Activated CD4-positive, CD25-positive, alpha-beta regulatory T cell treated with anti-CD3 and anti-CD28 coated beads, Interleukin-2, amount 50 U/mL, for 24 hours (primary cell): ENCODE results near the gene CPLX3.

Experiments used
- ATAC-seq, 2 donors: fragments of 150-1000 bp; cut with Tn5 transposase; one replicate each; pipeline ENCODE4 v1.10.0; 2021; ENCODE audit warnings: mild to moderate bottlenecking in 1 of 2, moderate library complexity in 1 of 2

Gene CPLX3

DNA sequence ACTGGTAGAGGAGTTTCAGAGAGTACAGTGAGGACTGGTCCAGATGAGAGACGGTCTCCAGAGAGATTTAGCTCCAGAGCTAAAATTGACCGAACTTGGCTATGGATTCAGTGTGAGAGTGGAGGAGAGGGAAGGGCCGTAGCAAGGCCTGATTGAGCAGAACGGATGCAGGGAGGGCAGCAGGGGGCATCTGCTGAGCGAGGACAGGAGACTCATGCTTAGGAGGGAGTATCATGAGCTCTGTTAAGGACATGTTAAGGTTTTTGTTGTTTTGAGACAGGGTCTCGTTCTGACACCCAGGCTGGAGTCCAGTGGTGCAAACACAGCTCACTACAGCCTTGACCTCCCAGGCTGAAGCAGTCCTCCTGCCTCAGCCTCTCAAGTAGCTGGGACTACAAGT, 21.5 kb upstream of the CPLX3 start:
- no peak for ATAC-seq

GRCh38 chr15:74807282-74807681, 19.1 kb upstream of the CPLX3 start:
- no peak for ATAC-seq

DNA sequence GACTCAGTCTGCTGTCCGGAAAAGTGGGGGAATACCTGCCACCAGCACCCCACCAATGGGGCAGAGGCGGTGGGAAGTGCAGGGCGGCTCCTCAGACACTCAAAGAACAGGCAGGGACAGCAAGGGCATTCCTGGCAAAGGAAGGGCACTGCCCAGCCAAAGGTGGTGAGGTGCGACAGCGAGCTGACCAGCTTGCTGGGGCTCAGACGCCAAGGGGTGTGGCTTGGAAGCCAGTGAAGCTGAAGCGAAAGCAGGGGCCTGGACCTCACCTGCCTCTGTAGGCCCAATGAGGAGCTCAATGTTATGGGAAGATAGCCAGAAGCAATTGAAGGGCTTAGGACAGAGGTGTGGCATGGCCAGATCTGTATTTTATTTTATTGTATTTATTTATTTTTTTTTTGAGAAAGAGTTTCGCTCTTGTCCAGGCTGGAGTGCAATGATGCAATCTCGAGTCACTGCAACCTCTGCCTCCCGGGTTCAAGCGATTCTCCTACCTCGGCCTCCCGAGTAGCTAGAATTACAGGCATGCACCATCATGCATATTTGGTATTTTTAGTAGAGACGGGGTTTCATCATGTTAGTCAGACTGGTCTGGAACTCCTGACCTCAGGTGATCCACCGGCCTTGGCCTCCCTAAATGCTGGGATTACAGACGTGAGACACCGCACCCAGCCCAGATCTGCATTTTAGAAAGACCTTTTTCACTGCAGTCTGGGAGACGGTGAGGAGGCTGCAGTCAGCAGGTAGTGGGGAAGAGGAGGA, 18.2 kb upstream of the CPLX3 start:
- no peak for ATAC-seq

DNA sequence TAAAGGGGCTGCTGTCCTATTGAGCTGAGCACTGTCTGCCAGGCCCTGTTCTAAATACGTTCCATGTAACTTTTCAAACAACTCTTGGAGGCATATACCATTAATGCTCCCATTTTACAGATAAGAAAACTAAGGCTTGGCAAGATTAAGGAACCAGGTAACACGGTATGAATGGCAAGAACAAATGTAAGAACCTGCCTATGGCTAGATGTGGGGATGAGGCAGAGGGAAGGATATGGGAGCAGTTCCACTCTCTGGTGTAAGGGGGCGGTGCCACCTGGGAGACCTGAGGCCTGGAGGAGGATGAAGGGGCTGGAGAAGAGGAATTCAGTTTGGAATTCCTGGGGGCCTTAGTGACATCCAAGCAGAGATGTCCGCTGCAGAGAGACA, 17.6 kb upstream of the CPLX3 start:
- peak in 1 of 2 donors; percentile 7 for ATAC-seq

DNA sequence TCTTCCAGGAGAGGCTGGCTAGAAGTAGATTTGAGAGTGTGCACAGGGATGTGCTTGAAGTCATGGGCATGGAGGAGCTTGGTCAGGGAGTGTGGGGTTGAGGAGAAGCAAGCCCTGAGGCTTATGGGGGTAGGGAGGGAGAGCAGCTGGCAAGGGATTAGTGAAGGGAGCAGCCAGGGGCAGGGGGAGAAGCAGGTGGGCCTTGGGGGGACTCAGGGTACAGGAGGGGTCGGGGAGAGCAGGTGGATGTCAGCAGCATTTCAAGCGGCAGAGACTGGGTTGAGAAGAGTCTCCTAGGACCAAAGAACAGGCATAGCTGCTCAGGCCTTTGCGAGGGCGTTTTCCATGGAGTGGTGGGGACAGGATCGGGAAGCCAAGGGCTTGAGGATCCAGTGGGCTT, 17.2 kb upstream of the CPLX3 start:
- peak in 1 of 2 donors; percentile 9 for ATAC-seq

- no peak for ATAC-seq
These were observed 16.5 kb upstream of the CPLX3 start for GRCh38 chr15:74809956-74810355.

DNA sequence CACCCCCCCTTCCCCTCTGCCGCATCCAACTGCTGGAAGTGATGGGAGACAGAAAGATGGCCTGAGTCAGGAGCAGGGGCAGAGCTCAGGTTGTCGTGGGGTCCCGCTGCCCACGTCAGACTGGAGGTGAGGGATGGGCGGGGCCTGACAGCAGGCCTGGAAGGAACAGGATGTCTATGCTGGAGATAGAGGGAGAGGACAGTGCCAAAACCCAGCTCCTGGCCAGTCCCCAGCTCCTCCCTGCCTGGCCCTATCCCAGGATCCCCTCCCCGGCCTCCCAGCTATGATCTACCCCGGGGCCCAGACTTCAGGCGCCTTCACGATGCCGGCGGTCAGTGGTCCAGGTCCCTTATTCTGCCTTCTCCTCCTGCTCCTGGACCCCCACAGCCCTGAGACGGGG, 13.9 kb upstream of the CPLX3 start, which contains the start of gene LMAN1L:
TSS of gene LMAN1L (plus strand) at position 303 of the 400 bp plus-strand sequence. CDS start at position 323, 20 bp downstream.
- no peak for ATAC-seq

GRCh38 chr15:74815121-74815934, 11.1 kb upstream of the CPLX3 start:
- ATAC-seq, result no peak

GRCh38 chr15:74815961-74816360, 10.5 kb upstream of the CPLX3 start:
- no peak for ATAC-seq

DNA sequence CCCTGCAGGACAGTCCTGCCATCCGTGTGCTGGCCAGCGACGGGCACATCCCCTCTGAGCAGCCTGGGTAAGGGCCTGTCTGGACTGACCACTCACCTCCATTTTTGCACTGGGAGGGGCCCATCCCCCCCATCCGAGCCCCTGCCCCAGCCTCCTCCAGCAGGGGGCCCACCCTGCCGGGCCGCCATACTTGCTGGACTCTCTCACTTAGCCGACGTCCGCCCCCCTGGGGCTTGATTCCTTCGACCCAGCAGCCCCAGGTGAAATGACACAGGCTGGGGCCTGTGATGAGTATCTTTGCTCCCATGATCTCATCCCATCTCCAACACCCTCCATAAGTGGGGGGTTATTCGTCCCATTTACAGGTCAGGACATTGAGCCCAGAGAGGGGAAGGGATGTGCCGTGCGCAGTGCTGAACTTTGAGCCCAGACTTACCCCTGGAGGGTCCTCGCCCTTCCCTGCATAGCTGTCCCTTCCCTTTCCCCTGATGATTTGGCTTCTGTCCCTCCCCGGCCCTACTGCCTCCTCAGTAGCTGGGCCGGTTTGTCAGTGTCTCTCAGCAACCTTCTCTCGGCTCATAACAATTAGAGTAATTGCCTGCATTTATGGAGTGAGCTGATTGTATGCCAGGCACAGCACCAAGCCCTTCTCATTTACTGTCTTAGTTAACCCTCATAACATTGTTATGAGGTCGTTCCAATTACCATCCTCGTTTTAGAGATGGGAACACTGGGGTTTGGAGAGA, 9.6 kb upstream of the CPLX3 start:
- ATAC-seq, result no peak

DNA sequence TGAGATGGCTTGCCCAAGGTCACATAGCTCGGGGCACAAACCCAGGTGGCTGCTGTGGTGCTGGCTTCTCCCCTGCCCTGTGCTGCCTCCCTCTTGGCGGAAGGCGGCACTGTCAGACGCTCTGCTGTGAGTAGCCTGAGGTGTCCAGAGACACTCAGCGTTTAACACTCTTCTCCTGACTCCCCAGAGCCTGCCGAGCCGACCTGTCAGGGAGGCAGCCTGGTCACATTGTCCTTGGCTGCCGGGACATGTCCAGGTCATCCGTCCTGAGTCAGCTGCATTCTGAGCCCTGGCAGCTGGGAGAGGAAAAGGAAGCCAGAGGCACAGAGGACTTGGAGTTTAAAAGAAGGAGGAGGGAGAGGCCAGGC, 9.1 kb upstream of the CPLX3 start:
- ATAC-seq, result no peak

DNA sequence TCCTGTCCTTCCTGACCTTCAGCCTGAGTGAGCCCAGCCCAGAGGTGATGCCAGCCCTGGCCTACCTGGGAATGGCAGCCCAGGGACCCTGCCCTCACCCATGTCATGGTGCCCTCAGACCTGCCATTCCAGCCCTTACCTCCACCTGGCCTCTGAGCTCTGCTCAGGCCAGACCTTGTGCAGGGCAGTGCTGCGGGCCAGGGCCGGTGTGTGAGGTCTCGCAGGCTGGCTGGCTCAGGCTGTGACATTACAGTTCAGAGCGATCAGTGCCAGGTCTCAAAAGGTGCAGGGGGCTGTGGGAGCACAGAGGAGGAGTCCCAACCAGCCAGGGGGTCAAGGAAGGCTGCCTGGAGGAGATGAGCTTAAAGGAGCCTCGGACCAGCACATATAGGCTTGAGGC, 6.4 kb upstream of the CPLX3 start:
- no peak for ATAC-seq

GRCh38 chr15:74821091-74821789, 5.2 kb upstream of the CPLX3 start:
- ATAC-seq, result no peak

DNA sequence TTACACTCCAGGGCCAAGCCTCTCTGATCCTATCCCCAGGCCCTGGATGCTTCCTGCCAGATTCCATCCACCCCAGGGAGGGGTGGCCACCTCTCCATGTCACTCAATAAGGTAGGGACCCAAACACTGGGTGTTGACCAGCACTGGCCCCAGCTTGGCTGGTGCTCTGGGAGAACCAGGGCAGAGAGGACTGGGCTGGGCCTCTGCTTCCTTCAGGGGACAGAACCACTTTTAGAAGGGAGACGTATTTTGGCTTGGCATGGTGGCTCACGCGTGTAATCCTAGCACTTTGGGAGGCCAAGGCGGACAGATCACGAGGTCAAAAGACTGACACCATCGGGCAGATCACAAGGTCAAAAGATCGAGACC, 4.7 kb upstream of the CPLX3 start:
- ATAC-seq, result no peak

DNA sequence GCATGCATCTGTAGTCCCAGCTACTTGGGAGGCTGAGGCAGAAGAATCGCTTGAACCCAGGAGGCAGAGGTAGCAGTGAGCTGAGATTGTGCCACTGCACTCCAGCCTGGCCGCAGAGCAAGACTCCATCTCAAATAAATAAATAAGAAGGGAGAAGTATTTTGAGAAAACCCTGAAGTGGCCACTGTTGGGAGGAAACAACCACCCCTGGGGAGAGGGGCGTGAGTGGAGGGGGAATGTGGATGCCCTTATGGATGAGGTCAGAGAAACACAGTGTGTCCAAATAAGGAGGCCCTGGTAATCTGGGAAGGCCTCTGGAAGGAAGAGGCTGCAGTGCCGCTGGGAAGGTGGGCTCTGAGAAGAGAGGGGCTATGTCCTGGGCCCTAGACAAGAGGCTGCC, 4.2 kb upstream of the CPLX3 start:
- no peak for ATAC-seq

DNA sequence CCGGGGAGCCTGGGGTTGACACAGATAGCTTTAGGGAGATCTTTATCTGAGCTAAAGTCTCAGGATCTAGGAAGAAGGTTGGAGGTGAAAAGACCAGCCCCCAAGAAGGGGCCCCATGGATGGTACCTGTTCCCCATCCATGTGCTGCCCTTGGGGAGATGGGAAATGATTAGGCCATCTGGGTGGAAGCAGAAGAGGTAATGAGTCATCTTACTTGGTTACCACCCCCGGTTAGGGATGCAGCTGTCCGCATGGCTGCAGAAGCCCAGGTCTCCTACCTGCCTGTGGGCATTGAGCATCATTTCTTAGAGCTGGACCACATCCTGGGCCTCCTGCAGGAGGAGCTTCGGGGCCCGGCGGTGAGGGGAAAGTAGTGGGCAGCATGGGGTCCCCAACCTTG, 3.1 kb upstream of the CPLX3 start:
- no peak for ATAC-seq

- no peak for ATAC-seq
These were observed 1.5 kb upstream of the CPLX3 start for GRCh38 chr15:74824976-74825375.

DNA sequence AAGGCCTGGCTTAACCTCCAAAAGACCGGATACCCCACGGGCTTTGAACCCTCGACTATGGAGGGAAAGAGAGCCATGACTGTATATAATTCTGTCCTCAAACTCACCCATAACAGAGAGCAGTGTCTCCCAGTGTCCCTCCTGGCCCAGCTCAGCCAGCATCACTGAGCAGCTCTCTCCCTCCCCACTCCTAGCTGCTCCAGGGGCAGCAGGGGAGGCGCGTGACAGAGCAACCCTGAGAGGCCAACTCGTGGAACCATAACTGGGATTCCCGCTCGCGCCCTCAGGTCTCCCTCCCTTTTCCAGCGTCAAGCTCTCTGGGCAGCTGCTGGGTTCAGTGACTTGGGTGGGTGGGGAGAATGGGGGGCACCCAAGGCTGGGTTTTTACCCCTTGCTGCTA, 561 bp upstream of the CPLX3 start:
- ATAC-seq, result no peak

GRCh38 chr15:74826921-74827320, 494 bp downstream of the CPLX3 start:
- no peak for ATAC-seq

DNA sequence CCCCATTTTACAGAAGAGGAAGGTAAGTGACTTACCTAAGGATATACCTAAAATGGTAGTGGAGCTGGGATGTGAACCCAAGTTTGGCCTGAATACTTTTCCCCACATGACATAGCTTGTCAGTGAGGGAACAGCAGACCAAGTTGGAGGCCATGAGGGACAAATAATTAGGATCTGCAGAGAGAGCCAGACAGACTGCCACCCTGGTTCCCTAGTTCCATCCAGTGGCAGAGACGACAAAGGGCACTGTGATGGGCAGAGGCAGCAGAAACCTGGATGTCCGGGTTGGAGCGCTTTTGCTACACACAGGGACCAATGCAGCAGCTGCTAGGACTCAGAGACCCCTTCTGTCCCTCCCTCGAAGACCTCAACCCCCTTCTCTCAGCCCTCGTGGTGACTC, 1.2 kb downstream of the CPLX3 start:
- no peak for ATAC-seq

- no peak for ATAC-seq
These were observed 2.4 kb downstream of the CPLX3 start for GRCh38 chr15:74828835-74829234.

DNA sequence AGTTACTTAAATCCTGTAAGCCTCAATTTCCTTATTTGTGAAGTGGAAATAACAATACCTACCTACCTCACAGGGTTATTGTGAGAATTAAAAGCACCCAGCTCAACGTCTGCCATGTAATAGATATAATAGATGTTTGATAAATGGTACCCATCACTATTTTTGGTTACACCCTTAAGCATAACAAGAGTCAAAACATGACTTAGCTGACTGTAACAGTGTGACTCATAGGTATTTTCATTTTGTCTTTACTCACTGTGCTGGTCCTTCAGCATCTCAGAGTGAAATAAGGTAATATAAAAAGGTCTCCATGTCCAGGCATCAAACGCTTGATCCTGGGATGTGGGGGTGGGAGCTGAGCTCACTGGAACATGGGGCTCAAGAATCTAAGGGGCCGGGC, 3.1 kb downstream of the CPLX3 start:
- peak; percentile 91 to 96 for ATAC-seq

GRCh38 chr15:74829991-74830390, 3.6 kb downstream of the CPLX3 start:
- ATAC-seq, result no peak
